BJ (cell line): ENCODE data around the gene JUND. TPM values are rescaled to one million over a fixed set of nuclear protein-coding genes. Genes with fewer than 3 reads are reported as not detected.

Experiments used
- CTCF ChIA-PET: fragments of 350-600 bp; formaldehyde crosslinking; extraction: SDS; loops from one replicate; lab custom pipeline; 2021; ENCODE audit warnings: antibody characterized with exemption, inconsistent platforms; lab: Yijun Ruan, JAX
- POLR2A ChIA-PET: fragments of 300-600 bp; sonication (Branson Sonifier 250); formaldehyde crosslinking; extraction: SDS; loops from one replicate; lab custom pipeline; 2021; ENCODE audit warnings: antibody characterized with exemption; lab: Charles Lee
- DNase-seq: peaks from one replicate; pipeline ENCODE4 v3.0.0-alpha.2; 2011; ENCODE audit warnings: low read depth
- H3K27me3 ChIP-seq: 2 replicates; pipeline ENCODE4 v1.6.0; 2011; ENCODE audit warnings: low read length; ENCODE audit not compliant: control insufficient read depth, insufficient read depth
- H3K36me3 ChIP-seq: 2 replicates; pipeline ENCODE4 v1.5.1; 2011; ENCODE audit warnings: low read length; ENCODE audit not compliant: control insufficient read depth, insufficient read depth
- H3K4me3 ChIP-seq: 2 replicates; pipeline ENCODE4 v1.5.1; 2011; ENCODE audit warnings: low read depth, mild to moderate bottlenecking, control low read depth, low read length
- polyA plus RNA-seq: library from polyadenylated mRNA; depleted of rRNA; stranded (reverse); fragments of >200 nt; gene quantifications from 2 replicates; pipeline ENCODE4 v1.2.3, GENCODE V29; 2011
- TF ChIP-seq, protein P1 (sequence below): IDR thresholded peaks from 2 replicates; pipeline ENCODE4 v1.5.1; 2011; ENCODE audit warnings: low read depth, mild to moderate bottlenecking, control low read depth, inconsistent platforms, low read length, moderate library complexity; ENCODE audit not compliant: insufficient read depth

JUND gene
- polyA plus RNA-seq, 1 experiment = 124 TPM

DNA sequence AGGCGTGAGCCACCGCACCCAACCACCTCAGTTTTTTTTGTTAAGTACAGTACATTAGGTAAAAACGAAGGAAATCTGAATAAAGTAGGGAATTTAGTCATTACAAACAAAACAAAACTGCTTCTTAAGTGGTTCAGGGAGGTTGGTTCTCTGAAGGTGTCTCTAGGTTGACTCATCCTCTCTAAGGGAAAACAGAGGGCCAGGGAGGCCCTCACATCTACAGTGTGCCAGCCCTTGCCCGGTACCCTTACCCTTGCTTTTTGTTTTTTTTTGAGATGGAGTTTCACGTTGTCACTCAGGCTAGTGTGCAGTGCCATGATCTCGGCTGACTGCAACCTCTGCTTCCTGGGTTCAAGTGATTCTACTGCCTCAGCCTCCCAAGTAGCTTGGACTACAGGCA lies 17.2 kb upstream of the JUND start:
- no peak for DNase-seq
- Histone ChIP-seq H3K36me3 (no peaks in the 10 kb centered on the region), H3K4me3 (no peak overlapping the region), H3K27me3 (no peaks in the 10 kb centered on the region)
- TF ChIP-seq, protein P1, sequence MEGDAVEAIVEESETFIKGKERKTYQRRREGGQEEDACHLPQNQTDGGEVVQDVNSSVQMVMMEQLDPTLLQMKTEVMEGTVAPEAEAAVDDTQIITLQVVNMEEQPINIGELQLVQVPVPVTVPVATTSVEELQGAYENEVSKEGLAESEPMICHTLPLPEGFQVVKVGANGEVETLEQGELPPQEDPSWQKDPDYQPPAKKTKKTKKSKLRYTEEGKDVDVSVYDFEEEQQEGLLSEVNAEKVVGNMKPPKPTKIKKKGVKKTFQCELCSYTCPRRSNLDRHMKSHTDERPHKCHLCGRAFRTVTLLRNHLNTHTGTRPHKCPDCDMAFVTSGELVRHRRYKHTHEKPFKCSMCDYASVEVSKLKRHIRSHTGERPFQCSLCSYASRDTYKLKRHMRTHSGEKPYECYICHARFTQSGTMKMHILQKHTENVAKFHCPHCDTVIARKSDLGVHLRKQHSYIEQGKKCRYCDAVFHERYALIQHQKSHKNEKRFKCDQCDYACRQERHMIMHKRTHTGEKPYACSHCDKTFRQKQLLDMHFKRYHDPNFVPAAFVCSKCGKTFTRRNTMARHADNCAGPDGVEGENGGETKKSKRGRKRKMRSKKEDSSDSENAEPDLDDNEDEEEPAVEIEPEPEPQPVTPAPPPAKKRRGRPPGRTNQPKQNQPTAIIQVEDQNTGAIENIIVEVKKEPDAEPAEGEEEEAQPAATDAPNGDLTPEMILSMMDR = no peak
- ChIA-PET CTCF (interaction anchor here (7.9 kb wide), 1 partner anchor 20 kb away, joined by 85 read pairs; the partner anchor contains the start of genes IQCN and JUND), POLR2A (no interaction called here)

DNA sequence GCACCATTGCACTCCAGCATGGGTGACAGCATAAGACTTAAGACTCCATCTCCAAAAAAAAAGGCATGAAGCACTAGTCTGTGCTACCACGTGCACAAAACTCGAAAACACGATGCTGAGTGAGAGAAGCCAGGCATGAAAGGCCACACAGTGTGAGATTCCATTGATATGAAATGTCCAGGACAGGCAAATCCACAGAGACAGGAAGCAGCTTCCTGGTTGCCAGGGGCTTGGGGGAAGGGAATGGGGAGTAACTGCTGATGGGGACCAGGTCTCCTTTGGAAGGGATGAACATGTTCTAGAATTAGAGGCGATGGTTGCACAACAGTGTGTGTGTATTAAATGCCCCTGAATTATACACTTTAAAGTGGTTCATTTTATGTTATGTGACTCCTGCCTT lies 15.9 kb upstream of the JUND start:
- POLR2A ChIA-PET = no interaction called here
- Histone ChIP-seq H3K36me3 (no peaks in the 10 kb centered on the region), H3K27me3 (no peaks in the 10 kb centered on the region), H3K4me3 (no peak overlapping the region)
- TF ChIP-seq, protein P1 = no peak
- DNase-seq = no peak
- CTCF ChIA-PET = interaction anchor here (1.4 kb wide), 1 partner anchor 18 kb away, joined by 5 read pairs; no protein-coding TSS in a partner anchor

DNA sequence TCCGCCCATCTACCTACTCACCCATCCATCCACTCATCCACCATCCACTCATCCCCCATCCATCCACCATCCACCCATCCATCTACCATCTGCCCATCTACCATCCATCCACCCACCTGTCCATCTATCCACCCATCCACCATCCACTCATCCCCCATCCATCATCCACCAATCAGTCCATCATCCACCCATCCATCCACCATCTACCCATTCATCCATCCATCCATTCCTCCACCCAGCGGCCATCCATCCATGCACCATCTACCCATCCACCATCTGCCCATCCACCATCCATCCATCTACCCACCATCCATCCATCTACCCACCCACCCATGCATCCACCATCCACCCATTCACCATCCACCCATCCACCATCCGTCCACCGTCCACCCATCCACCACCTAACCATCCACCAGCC lies 13.6 kb upstream of the JUND start:
- no peak overlapping the region for H3K4me3 ChIP-seq
- H3K27me3 ChIP-seq = no peaks in the 10 kb centered on the region
- no peak for DNase-seq
- ChIA-PET CTCF (interaction anchor here (6.5 kb wide), 1 partner anchor 15 kb away, joined by 48 read pairs; the partner anchor contains the start of gene JUND), POLR2A (no interaction called here)
- TF ChIP-seq, protein P1 = no peak
- no peaks in the 10 kb centered on the region for H3K36me3 ChIP-seq

DNA sequence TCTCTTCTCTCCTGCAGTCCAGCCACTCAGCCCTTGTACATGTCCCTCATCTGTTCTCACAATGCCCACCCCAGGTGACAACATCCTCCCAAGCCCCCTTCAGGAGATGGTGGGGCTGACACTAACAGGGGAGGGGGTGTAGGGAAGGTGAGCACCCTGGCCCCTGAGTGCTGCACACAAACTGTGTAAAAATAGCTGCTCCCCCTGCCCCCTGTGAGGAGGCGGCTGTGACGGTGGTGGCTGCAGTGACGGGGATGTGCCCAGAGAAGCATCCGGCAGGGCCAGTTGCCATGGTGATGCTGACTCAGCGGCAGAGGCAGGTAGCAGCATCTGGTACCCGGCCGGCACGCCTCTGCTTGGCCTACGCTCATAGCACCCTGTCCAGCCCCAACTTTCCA lies 13.0 kb upstream of the JUND start:
- H3K27me3 ChIP-seq = no peaks in the 10 kb centered on the region
- DNase-seq = no peak
- TF ChIP-seq, protein P1 = no peak
- H3K4me3 ChIP-seq = no peak overlapping the region
- ChIA-PET CTCF (interaction anchor here (6.5 kb wide), 1 partner anchor 15 kb away, joined by 48 read pairs; the partner anchor contains the start of gene JUND), POLR2A (no interaction called here)
- H3K36me3 ChIP-seq = no peaks in the 10 kb centered on the region

DNA sequence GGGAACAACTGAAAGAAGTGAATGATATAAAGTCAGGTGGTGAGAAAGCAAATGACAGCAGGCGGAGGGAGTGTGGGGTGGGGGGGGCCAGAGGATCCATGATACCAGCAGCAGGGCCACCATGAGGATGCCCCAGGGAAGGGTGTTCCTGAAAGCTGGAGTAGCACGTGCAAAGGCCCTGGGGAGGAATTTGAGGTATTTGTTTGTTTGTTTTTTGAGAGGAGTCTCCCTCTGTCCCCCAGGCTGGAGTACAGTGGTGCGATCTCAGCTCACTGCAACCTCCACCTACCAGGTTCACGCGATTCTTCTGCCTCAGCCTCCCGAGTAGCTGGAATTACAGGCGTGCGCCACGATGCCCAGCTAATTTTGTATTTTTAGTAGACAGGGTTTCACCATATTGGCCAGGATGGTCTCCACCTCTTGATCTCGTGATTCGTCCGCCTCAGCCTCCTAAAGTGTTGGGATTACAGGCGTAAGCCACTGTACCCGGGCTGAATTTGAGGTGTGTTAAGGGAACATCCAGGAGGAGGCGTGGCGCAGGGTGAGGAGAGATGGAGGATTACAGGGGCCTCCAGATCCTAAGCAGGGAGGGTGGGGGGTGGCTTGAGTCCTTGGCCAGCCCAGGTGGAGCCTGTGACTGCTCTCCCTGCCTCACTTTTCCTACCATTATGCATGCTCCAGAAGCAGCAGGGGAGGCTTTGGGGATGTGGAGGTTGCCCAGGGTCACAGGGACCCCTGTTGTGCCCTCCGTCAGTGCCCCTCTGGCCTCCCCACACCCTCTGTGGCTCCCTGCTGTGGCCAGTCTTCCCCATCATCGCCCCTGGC lies 12.4 kb upstream of the JUND start:
- CTCF ChIA-PET = interaction anchor here (1.2 to 6.5 kb wide), 2 partner anchors 7 to 14 kb away, joined by 4 to 48 read pairs; partner anchors contain the start of gene JUND
- Histone ChIP-seq H3K27me3 (no peaks in the 10 kb centered on the region), H3K36me3 (no peaks in the 10 kb centered on the region), H3K4me3 (no peak overlapping the region; the same call in 1 of the 2 replicates)
- no peak for DNase-seq
- TF ChIP-seq, protein P1 = no peak
- POLR2A ChIA-PET = interaction anchor here (0.6 to 2.4 kb wide), 2 partner anchors 12 kb away, joined by 3 to 41 read pairs; partner anchors contain the start of gene JUND
